Measurements from ENCODE around the gene LCOR.
"Not testable (repeated sequence)": the region's sequence is repeated elsewhere in the genome, so short reads cannot be mapped to it uniquely, and the experiment has no call there.

LCOR gene

GRCh38 chr10:96917628-96918027 lies 85.5 kb downstream of the LCOR start:
- H3K4me1 Mint-ChIP-seq (ENCODE audit: low read depth) = peaks cover 33% of the 10 kb centered on the region
- no peak overlapping the region for H3K27ac Mint-ChIP-seq
- intact Hi-C loops (cut with micrococcal nuclease) = no loop called here
- no peaks in the 10 kb centered on the region for H3K27me3 Mint-ChIP-seq
- H3K9me3 Mint-ChIP-seq = no peaks in the 10 kb centered on the region
- H3K36me3 Mint-ChIP-seq (ENCODE audit: low read depth) = peaks cover 40% of the 10 kb centered on the region
- H3K4me3 Mint-ChIP-seq = no peak overlapping the region

- H3K27me3 Mint-ChIP-seq = no peaks in the 10 kb centered on the region
- peaks cover 33% of the 10 kb centered on the region for H3K4me1 Mint-ChIP-seq (ENCODE audit: low read depth)
- H3K4me3 Mint-ChIP-seq = no peak overlapping the region
- no peaks in the 10 kb centered on the region for H3K9me3 Mint-ChIP-seq
- intact Hi-C loops (cut with micrococcal nuclease) = no loop called here
- peaks cover 32% of the 10 kb centered on the region for H3K36me3 Mint-ChIP-seq (ENCODE audit: low read depth)
- no peak overlapping the region for H3K27ac Mint-ChIP-seq
Measured at GRCh38 chr10:96918214-96919002, 86.3 kb downstream of the LCOR start.

GRCh38 chr10:96919785-96920430 lies 87.8 kb downstream of the LCOR start:
- H3K27ac Mint-ChIP-seq = no peak overlapping the region
- no peak overlapping the region for H3K4me3 Mint-ChIP-seq
- peaks cover 29% of the 10 kb centered on the region for H3K4me1 Mint-ChIP-seq (ENCODE audit: low read depth)
- H3K9me3 Mint-ChIP-seq = no peaks in the 10 kb centered on the region
- intact Hi-C loops (cut with micrococcal nuclease) = no loop called here
- H3K36me3 Mint-ChIP-seq (ENCODE audit: low read depth) = peaks cover 33% of the 10 kb centered on the region
- no peaks in the 10 kb centered on the region for H3K27me3 Mint-ChIP-seq

GRCh38 chr10:96921655-96922054 lies 89.6 kb downstream of the LCOR start:
- H3K4me1 Mint-ChIP-seq (ENCODE audit: low read depth) = peaks cover 28% of the 10 kb centered on the region
- no peak overlapping the region for H3K4me3 Mint-ChIP-seq
- intact Hi-C loops (cut with micrococcal nuclease) = no loop called here
- no peaks in the 10 kb centered on the region for H3K9me3 Mint-ChIP-seq
- H3K27me3 Mint-ChIP-seq = no peaks in the 10 kb centered on the region
- peaks cover 28% of the 10 kb centered on the region for H3K36me3 Mint-ChIP-seq (ENCODE audit: low read depth)
- H3K27ac Mint-ChIP-seq = no peak overlapping the region

- peaks cover 26% of the 10 kb centered on the region for H3K36me3 Mint-ChIP-seq (ENCODE audit: low read depth)
- H3K27ac Mint-ChIP-seq = no peak overlapping the region
- intact Hi-C loops (cut with micrococcal nuclease) = no loop called here
- H3K27me3 Mint-ChIP-seq = no peaks in the 10 kb centered on the region
- peaks cover 17% of the 10 kb centered on the region for H3K4me1 Mint-ChIP-seq (ENCODE audit: low read depth)
- H3K4me3 Mint-ChIP-seq = no peak overlapping the region
- H3K9me3 Mint-ChIP-seq = no peaks in the 10 kb centered on the region
Measured at GRCh38 chr10:96922978-96923948, 91.2 kb downstream of the LCOR start.

- Mint-ChIP-seq H3K4me1 (ENCODE audit: low read depth) (peaks cover 4% of the 10 kb centered on the region), H3K27ac (no peak overlapping the region), H3K27me3 (no peaks in the 10 kb centered on the region), H3K36me3 (ENCODE audit: low read depth) (peaks cover 32% of the 10 kb centered on the region), H3K9me3 (no peaks in the 10 kb centered on the region), H3K4me3 (no peak overlapping the region)
- intact Hi-C loops (cut with micrococcal nuclease) = no loop called here
Measured at GRCh38 chr10:96924861-96925260, 92.8 kb downstream of the LCOR start.

- intact Hi-C loops (cut with micrococcal nuclease) = no loop called here
- H3K4me1 Mint-ChIP-seq (ENCODE audit: low read depth) = no peaks in the 10 kb centered on the region
Measured at GRCh38 chr10:96930469-96930868, 98.4 kb downstream of the LCOR start.

GRCh38 chr10:96935148-96935547 lies 103.0 kb downstream of the LCOR start:
- no peak overlapping the region for H3K27ac Mint-ChIP-seq
- no peaks in the 10 kb centered on the region for H3K27me3 Mint-ChIP-seq
- H3K4me1 Mint-ChIP-seq (ENCODE audit: low read depth) = no peaks in the 10 kb centered on the region
- no peak overlapping the region for H3K4me3 Mint-ChIP-seq
- peaks cover 44% of the 10 kb centered on the region for H3K36me3 Mint-ChIP-seq (ENCODE audit: low read depth)
- intact Hi-C loops (cut with micrococcal nuclease) = no loop called here
- no peaks in the 10 kb centered on the region for H3K9me3 Mint-ChIP-seq

More at GRCh38 chr10:96930469-96930868, 98.4 kb downstream of the LCOR start:
- no peak overlapping the region for H3K4me3 Mint-ChIP-seq
- no peaks in the 10 kb centered on the region for H3K9me3 Mint-ChIP-seq
- H3K36me3 Mint-ChIP-seq (ENCODE audit: low read depth) = peaks cover 24% of the 10 kb centered on the region
- H3K27me3 Mint-ChIP-seq = no peaks in the 10 kb centered on the region
- H3K27ac Mint-ChIP-seq = no peak overlapping the region

GRCh38 chr10:96935810-96936209 lies 103.7 kb downstream of the LCOR start:
- no peak overlapping the region for H3K4me3 Mint-ChIP-seq
- H3K36me3 Mint-ChIP-seq (ENCODE audit: low read depth) = peaks cover 44% of the 10 kb centered on the region
- H3K9me3 Mint-ChIP-seq = no peaks in the 10 kb centered on the region
- intact Hi-C loops (cut with micrococcal nuclease) = no loop called here
- no peak overlapping the region for H3K27ac Mint-ChIP-seq
- H3K27me3 Mint-ChIP-seq = no peaks in the 10 kb centered on the region
- H3K4me1 Mint-ChIP-seq (ENCODE audit: low read depth) = no peaks in the 10 kb centered on the region

GRCh38 chr10:96943161-96943560 lies 111.1 kb downstream of the LCOR start:
- H3K4me3 Mint-ChIP-seq; intact Hi-C loops (cut with micrococcal nuclease); H3K27me3 Mint-ChIP-seq: not testable (repeated sequence)

GRCh38 chr10:96947036-96947435 lies 114.9 kb downstream of the LCOR start:
- Mint-ChIP-seq H3K4me3 (no peak overlapping the region), H3K27ac (no peak overlapping the region)

More at GRCh38 chr10:96943161-96943560, 111.1 kb downstream of the LCOR start:
- H3K36me3 Mint-ChIP-seq (ENCODE audit: low read depth) = peaks cover 37% of the 10 kb centered on the region
- not testable (repeated sequence) for H3K4me1 Mint-ChIP-seq (ENCODE audit: low read depth); H3K9me3 Mint-ChIP-seq; H3K27ac Mint-ChIP-seq

GRCh38 chr10:96949039-96949683 lies 117.1 kb downstream of the LCOR start:
- no peak overlapping the region for H3K27ac Mint-ChIP-seq

More at GRCh38 chr10:96947036-96947435, 114.9 kb downstream of the LCOR start:
- Mint-ChIP-seq H3K4me1 (ENCODE audit: low read depth) (no peaks in the 10 kb centered on the region), H3K36me3 (ENCODE audit: low read depth) (peaks cover 39% of the 10 kb centered on the region), H3K27me3 (no peaks in the 10 kb centered on the region), H3K9me3 (no peaks in the 10 kb centered on the region)
- intact Hi-C loops (cut with micrococcal nuclease) = no loop called here

GRCh38 chr10:96951954-96952353 lies 119.9 kb downstream of the LCOR start:
- Mint-ChIP-seq H3K27ac (no peak overlapping the region), H3K9me3 (no peaks in the 10 kb centered on the region), H3K36me3 (ENCODE audit: low read depth) (peaks cover 63% of the 10 kb centered on the region), H3K4me3 (no peak overlapping the region), H3K27me3 (no peaks in the 10 kb centered on the region), H3K4me1 (ENCODE audit: low read depth) (no peaks in the 10 kb centered on the region)
- intact Hi-C loops (cut with micrococcal nuclease) = no loop called here

More at GRCh38 chr10:96949039-96949683, 117.1 kb downstream of the LCOR start:
- no peak overlapping the region for H3K4me3 Mint-ChIP-seq
- no peaks in the 10 kb centered on the region for H3K27me3 Mint-ChIP-seq
- peaks cover 55% of the 10 kb centered on the region for H3K36me3 Mint-ChIP-seq (ENCODE audit: low read depth)
- no peaks in the 10 kb centered on the region for H3K9me3 Mint-ChIP-seq
- H3K4me1 Mint-ChIP-seq (ENCODE audit: low read depth) = no peaks in the 10 kb centered on the region
- intact Hi-C loops (cut with micrococcal nuclease) = no loop called here

Data from dendritic cell treated with granulocyte-macrophage colony-stimulating factor and Interleukin-4, amounts not matched to agents 40 ng/mL and 50 ng/mL, for 4 days (primary cell).